ENCODE measurements around the gene NHEJ1. TPM values are rescaled to one million over a fixed set of nuclear protein-coding genes. Genes with fewer than 3 reads are reported as not detected.

The NHEJ1 gene
- polyA plus RNA-seq, 4 donors, result 17.5 to 20.3 (median 19.8) TPM

DNA sequence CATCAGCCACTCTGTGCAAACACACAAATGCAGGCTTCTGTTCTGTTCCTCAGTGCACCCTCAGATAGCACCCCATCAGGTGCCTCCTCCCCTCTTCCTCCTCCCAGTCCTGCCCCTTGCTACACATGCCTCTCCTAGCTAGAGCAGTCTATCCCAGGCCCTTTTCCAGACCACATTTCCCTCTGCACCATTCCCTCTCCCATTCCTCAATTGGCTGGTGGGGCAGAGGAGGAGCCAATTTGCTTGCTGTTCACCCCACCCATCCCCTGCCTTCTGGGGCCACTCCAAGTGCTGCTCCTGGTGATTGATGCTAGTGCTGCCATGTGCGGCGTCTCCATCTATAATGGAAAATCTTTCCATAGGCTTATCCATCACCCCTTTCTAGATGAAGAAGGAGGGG, 124.7 kb downstream of the NHEJ1 start:
- no peak for DNase-seq (ENCODE audit: low read depth in 4 of 4, low spot score in 2 of 4)

DNA sequence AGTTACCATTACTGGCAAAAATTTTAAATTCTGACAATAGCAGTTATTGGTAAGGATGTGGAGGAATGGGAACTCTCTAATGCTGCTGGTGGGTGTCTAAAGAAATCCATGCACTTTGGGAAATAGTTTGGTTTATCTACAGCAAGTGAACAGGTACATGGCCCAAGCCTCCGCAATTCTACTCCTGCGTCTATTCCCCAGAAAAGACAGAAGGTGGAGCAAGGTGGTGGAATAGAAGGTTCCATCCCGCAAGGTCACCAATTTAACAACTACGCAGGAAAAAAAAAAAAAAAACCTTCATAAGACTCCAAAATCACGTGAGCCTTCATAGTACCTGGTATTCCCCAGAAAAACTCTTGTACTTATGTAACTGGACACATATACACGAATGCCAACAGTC, 125.8 kb downstream of the NHEJ1 start:
- no peak for DNase-seq (ENCODE audit: low read depth in 4 of 4, low spot score in 2 of 4)

- no peak for DNase-seq (ENCODE audit: low read depth in 4 of 4, low spot score in 2 of 4)
Observed at GRCh38 chr2:219032051-219032745, 128.4 kb downstream of the NHEJ1 start.

GRCh38 chr2:219031005-219031738, 129.4 kb downstream of the NHEJ1 start:
- no peak for DNase-seq (ENCODE audit: low read depth in 4 of 4, low spot score in 2 of 4)

DNA sequence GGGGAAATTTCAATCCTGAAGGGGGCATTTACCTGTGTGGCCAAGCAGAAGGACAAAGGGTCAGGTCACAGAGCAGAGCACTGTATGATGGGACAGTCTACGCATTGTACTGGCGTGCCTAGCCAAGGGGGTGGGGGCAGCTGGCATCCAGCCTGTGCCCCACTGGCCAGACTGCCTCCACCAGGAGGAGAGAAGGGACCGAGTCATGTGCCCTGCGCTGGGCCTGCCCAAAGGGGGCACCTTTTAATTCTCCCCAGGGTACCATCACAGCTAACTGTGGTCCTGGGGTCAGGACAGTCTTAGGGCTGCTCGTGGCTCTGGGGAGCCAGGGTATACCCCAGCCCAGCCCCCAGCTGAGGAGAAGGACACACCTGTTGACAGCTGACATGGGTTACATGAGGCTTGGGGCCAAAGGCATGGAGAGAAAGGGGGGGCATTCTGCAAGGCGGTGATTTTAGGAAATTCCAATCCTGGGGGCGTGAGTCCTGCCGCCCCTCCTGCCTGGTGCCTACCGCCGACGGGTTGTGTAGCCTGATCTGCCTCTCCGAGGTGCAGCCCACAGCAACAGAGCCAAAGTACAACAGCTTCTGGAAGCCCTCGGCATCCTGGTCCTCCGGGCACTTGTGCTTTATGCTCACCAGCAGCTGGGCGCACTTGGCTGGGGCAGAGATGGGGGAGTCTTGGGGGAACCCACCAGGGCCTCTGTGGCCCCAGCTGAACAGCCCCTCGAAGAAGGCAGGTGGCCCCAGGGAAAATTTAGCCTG, 130.3 kb downstream of the NHEJ1 start:
- DNase-seq (ENCODE audit: low read depth in 4 of 4, low spot score in 2 of 4), result no peak

DNA sequence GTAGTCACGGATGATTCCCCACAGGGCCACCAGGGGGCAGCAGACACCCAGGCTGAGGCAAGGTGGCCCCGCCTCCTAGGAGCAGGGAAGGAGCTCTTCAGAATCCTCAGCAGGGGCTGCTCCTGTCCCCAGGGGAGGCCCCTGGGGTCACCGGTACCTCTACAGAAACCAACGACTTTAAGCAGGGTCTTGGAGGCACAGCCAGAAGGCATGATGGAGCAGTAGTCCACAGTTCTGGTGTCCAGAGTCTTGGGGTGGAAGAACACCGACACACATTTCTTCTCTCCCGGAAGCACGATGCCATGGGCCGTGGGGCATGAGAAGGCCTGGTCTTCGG, 130.8 kb downstream of the NHEJ1 start:
- peak; percentile 6 to 63 (median 43) for DNase-seq (ENCODE audit: low read depth in 4 of 4, low spot score in 2 of 4)

GRCh38 chr2:219028996-219029828, 131.4 kb downstream of the NHEJ1 start:
- no peak for DNase-seq (ENCODE audit: low read depth in 4 of 4, low spot score in 2 of 4)

DNA sequence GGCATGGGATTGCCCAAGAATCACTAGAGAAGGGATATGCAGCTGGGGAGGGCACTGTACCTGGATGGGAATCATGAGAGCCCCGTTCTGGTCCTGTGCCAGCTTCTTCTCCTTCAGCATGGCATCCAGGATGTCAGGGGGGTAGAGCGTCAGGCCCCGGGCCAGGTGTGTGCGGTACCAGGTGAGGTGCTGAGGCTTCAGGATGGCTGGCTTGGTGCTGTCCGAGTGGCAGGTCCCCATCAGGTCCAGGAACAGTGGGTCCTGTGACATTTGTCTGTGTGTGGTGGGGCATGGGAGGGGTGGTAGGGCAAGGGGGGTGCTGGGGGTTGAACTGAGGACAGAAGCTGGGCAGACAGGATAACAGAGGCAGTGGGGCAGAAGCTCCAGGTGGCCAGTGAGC, 132.5 kb downstream of the NHEJ1 start:
- DNase-seq (ENCODE audit: low read depth in 4 of 4, low spot score in 2 of 4), result no peak

GRCh38 chr2:219027511-219028055, 133.0 kb downstream of the NHEJ1 start:
- DNase-seq (ENCODE audit: low read depth in 4 of 4, low spot score in 2 of 4), result no peak

DNA sequence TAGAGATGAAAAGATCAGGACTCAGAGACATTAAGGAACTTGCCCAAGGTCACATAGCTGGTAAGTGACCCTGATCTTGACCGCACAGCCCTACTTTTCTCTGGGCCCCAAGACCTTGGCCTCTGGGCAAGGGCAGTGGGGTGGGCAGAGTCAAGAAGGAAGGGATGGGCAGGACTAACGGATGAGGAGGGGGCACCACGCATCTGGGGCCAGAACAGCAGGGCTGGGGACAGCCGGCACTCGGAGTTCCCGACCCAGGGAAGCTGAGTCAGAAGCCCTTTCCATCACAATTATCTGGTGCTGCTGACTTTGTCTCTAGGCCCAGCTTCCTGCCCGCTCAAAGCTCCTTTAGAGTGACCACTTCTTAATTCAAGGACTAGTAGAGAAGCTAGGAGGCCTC, 133.7 kb downstream of the NHEJ1 start:
- no peak for DNase-seq (ENCODE audit: low read depth in 4 of 4, low spot score in 2 of 4)

DNA sequence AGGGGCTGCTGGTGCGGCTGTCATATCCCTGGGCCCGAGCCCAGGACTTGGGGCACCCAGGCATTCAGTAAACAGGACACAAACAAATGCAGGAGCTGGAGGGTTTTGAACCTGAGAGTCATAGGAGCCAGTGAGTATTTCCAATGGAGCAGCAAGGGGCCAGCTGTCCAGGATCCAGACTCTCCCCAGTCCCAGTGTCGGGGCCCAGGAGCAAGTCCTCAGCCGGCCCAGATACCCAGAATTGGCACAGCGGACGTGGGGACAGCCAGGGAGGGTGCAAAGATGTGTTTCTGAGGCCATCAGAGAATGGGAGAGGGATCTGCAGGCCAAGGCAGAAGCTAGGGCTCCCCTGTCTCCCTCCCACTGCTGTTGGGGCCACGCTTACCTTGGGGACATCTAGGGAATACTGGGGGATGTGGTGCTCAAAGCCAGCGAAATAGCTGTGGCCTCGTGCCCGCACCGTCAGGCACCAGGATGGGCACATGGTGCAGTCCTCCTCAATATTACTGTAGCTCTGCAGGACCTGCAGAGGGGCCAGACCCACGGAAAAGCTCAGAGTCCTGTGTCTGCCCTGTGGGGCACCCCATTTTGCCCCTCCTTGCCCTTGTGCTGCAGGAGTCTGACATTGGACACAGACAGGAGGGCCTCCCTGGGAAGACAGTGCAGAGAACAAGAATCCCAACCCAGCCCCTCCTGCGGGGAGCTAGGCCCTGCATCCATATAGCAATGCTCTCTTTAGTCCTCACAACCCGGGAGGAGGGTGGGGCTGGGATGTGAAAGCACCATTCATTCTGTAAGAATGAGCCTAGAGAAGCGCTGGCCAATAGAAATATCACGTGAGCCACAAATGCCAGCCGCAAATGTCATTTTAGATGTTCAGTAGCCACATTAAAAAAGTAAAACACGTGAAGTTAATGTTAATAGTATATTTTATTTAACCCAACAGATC, 134.7 kb downstream of the NHEJ1 start:
- no peak for DNase-seq (ENCODE audit: low read depth in 4 of 4, low spot score in 2 of 4)

Other genes starting within 250 kb of the NHEJ1 start
- under 1 TPM in 2 of 4 donors, not detected in 2; 0.06 to 0.13 TPM for gene CDK5R2, start 201.1 kb downstream of the NHEJ1 start, polyA plus RNA-seq (ENCODE audit: insufficient read length in 4 of 4)
- under 1 TPM in 1 of 4 donors, not detected in 3; 0.13 TPM for gene FEV, start 175.6 kb downstream of the NHEJ1 start, polyA plus RNA-seq (ENCODE audit: insufficient read length in 4 of 4)
- not detected for gene CRYBA2, start 167.4 kb downstream of the NHEJ1 start, polyA plus RNA-seq (ENCODE audit: insufficient read length in 4 of 4)
- under 1 TPM; 0.24 to 0.73 (median 0.34) TPM for gene CFAP65, start 119.3 kb downstream of the NHEJ1 start, polyA plus RNA-seq (ENCODE audit: insufficient read length in 4 of 4)
- gene IHH, start 99.9 kb downstream of the NHEJ1 start, polyA plus RNA-seq (ENCODE audit: insufficient read length in 4 of 4), result 1 to 10 TPM; 1.7 to 2.7 (median 1.8) TPM
- 10 to 100 TPM; 10.8 to 30.1 (median 20.6) TPM for gene SLC23A3, start 9.2 kb upstream of the NHEJ1 start, polyA plus RNA-seq (ENCODE audit: insufficient read length in 4 of 4)
- gene CNPPD1, start 16.1 kb upstream of the NHEJ1 start, polyA plus RNA-seq (ENCODE audit: insufficient read length in 4 of 4), result 10 to 100 TPM; 61.9 to 75.0 (median 65.2) TPM
- 100 to 1,000 TPM; 106 to 125 (median 120) TPM for gene RETREG2, start 17.5 kb upstream of the NHEJ1 start, polyA plus RNA-seq (ENCODE audit: insufficient read length in 4 of 4)
- gene ZFAND2B, start 46.0 kb upstream of the NHEJ1 start, polyA plus RNA-seq (ENCODE audit: insufficient read length in 4 of 4), result 10 to 100 TPM; 34.0 to 51.5 (median 43.8) TPM
- gene ABCB6, start 58.1 kb upstream of the NHEJ1 start, polyA plus RNA-seq (ENCODE audit: insufficient read length in 4 of 4), result 10 to 100 TPM; 34.8 to 50.4 (median 35.0) TPM
- 10 to 100 TPM; 39.7 to 46.4 (median 42.8) TPM for gene ATG9A, start 68.8 kb upstream of the NHEJ1 start, polyA plus RNA-seq (ENCODE audit: insufficient read length in 4 of 4)
- gene ANKZF1, start 69.0 kb upstream of the NHEJ1 start, polyA plus RNA-seq (ENCODE audit: insufficient read length in 4 of 4), result 10 to 100 TPM; 36.0 to 86.5 (median 60.2) TPM
- 10 to 100 TPM; 16.5 to 24.9 (median 24.1) TPM for gene GLB1L, start 84.6 kb upstream of the NHEJ1 start, polyA plus RNA-seq (ENCODE audit: insufficient read length in 4 of 4)
- 10 to 100 TPM; 37.9 to 44.0 (median 41.0) TPM for gene STK16, start 84.7 kb upstream of the NHEJ1 start, polyA plus RNA-seq (ENCODE audit: insufficient read length in 4 of 4)
- under 1 TPM; 0.49 to 0.94 (median 0.86) TPM for gene TUBA4B, start 92.4 kb upstream of the NHEJ1 start, polyA plus RNA-seq (ENCODE audit: insufficient read length in 4 of 4)
- 10 to 100 TPM; 31.7 to 39.1 (median 33.6) TPM for gene TUBA4A, start 93.1 kb upstream of the NHEJ1 start, polyA plus RNA-seq (ENCODE audit: insufficient read length in 4 of 4)
- 10 to 100 TPM; 68.5 to 91.1 (median 75.5) TPM for gene DNAJB2, start 118.6 kb upstream of the NHEJ1 start, polyA plus RNA-seq (ENCODE audit: insufficient read length in 4 of 4)
- under 1 TPM; 0.16 to 0.57 (median 0.22) TPM for gene PTPRN, start 148.6 kb upstream of the NHEJ1 start, polyA plus RNA-seq (ENCODE audit: insufficient read length in 4 of 4)
- not detected for gene RESP18, start 171.9 kb upstream of the NHEJ1 start, polyA plus RNA-seq (ENCODE audit: insufficient read length in 4 of 4)
- 10 to 100 TPM; 54.3 to 73.8 (median 69.2) TPM for gene DNPEP, start 227.1 kb upstream of the NHEJ1 start, polyA plus RNA-seq (ENCODE audit: insufficient read length in 4 of 4)

Data from left renal cortex interstitium (tissue), 4 donors.